HG02678 (cell line): ENCODE data around the gene ZGPAT.

ENCODE experiments used
- ATAC-seq: cut with Tn5 transposase; IDR thresholded peaks from one replicate; pipeline ENCODE4 v1.9.1; 2021; ENCODE audit warnings: mild to moderate bottlenecking, moderate library complexity; ENCODE audit not compliant: unreplicated experiment

ZGPAT gene

DNA sequence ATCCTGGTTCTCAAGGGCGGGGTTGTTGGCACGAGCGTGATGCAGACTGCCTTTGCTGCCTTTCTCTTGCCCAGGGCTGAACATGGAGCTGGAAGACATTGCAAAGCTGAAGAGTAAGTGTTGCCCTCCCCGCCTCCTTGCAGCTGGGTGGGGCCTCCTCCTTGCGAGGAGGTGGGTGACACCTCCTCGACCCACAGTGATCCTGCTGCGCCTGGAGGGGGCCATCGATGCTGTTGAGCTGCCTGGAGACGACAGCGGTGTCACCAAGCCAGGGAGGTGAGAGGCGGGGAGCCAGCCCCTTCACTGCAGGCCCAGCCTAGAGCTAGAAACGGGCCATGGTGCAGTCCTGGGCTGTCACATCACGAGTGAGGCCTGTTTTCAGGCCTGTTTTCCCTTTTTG lies 29.8 kb upstream of the ZGPAT start:
- ATAC-seq: no peak

DNA sequence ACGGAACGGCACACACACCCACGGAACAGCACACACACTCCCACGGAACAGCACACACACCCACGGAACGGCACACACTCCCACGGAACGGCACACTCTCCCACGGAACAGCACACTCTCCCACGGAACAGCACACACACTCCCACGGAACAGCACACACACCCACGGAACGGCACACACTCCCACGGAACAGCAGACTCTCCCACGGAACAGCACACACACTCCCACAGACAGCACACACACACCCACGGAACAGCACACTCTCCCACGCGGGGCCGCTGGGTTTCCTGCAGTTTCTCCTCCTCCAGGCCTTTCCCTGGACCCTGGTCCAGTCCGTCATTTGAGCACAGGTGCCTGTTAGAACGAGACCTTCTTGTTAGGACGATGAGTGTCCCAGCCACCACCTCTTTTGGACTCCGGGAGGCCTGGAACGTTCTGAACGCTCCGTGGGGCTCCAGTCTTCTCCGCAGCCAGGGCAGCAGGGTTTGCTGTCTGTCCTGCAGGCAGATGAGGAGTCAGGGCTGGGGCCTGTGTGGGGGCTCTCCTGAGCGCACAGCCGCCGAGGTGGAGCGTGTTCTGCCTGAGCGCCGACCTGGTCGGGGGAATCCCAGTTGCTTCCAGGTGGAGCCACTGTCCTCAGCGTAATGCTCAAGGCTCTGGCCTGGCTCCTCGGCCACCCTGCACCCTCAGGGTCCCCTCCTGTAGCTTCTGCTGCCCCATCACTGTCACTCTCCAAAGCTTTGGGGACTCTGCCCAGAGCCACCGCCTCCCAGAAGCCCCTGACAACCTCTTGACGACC lies 29.0 kb upstream of the ZGPAT start:
- no peak for ATAC-seq

DNA sequence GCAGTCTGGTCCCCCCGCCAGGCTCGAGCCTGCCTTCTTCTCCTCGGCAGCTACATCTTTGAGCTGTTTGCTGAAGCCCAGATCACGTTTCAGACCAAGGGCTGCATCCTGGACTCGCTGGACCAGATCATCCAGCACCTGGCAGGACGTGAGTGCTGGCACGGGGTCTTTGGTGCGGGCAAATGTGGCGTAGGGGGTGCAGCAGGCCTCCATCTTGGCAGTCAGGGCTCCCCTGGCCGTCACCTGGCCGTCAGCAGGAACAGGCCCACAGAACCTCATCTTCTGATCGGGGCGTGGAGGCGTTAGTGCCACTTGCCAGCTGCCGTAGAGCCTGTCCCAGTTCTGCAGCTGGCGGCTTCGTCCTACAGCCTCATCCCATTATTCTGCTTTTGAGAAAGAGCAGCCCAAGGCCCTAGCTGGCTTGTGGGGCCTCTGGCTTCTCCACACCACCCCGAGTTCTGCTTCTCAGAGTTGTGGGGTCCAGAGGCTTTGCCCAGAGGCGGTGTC lies 28.0 kb upstream of the ZGPAT start:
- no peak for ATAC-seq

DNA sequence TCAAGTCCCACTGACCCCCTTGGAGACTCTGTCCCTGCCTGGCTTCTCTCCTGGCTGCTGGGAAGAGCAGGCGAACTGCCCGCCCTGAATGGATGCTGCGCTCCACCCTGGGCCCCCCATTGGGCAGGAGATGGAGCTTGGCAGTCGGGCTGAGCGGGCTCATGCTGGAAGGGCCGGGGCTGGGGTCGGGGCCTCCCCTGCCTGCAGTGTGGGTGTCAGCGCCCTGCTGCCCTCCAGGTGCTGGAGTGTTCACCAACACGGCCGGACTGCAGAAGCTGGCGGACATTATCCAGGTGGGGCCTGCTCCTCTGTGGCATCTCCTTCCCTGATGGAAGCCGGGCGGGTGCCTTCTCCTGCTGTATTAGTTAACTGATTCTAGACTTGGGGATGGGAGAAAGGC lies 27.4 kb upstream of the ZGPAT start:
- no peak for ATAC-seq

DNA sequence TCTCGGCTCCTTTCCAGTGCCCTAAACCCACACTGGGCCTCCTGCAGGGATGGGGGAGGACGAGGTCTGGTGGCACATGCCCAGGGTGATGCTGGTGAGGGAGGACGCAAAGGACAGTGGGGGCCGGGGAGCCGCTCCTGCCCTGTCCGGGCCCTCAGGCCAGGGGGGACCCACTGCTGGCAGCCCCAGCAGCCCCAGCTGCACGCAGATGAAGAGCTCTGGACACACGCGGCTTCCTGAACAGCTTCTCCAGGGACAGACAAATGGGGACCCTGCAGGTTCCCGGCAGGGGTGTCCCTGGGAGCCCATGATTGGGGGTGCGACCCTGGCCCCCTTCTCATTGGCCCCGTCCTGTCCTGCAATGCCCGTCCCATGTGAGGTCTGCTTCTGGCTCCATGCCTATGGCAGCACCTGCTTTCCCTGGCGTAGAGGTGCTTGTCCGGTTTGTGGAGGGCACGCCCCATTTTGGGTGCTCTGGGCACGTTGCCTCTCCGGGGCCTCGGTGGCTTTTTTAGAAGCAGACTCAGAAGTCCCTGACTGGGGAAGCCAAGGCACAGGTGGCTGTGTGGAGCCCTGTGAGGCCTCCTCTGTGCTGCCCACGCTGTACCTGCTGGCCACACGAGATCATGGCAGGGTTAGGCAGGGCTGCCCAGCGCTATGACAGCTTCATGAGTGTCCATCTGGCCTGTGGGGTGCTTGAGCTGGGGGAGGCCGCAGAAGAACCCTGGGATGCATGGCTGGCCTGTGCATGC lies 26.8 kb upstream of the ZGPAT start:
- ATAC-seq: no peak

DNA sequence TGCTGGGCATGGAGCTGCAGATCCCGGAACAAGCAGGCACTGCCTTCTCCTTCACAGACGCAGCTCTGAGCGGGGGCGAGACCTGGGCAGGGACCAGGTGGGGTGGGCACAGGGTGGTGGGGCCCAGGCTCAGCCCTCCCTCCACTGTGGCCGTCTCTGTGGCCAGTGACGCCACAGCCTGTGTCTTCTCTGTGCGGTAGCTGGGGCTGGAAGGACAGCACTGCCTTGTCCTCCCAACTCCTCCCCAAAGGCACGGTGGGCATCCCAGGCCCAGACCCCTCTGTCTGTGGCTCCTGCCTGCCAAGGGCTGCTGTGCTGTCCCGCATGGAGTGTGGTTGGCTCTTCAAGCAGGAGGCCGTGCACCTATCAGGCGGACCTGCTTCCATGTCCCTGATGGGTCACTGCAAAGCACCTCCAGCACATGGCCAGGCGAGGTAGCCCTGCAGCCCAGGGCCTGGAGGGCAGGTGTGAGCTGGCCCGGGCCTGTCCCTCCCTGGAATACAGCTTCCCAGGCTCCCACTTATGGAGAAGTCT lies 26.2 kb upstream of the ZGPAT start:
- ATAC-seq: no peak

DNA sequence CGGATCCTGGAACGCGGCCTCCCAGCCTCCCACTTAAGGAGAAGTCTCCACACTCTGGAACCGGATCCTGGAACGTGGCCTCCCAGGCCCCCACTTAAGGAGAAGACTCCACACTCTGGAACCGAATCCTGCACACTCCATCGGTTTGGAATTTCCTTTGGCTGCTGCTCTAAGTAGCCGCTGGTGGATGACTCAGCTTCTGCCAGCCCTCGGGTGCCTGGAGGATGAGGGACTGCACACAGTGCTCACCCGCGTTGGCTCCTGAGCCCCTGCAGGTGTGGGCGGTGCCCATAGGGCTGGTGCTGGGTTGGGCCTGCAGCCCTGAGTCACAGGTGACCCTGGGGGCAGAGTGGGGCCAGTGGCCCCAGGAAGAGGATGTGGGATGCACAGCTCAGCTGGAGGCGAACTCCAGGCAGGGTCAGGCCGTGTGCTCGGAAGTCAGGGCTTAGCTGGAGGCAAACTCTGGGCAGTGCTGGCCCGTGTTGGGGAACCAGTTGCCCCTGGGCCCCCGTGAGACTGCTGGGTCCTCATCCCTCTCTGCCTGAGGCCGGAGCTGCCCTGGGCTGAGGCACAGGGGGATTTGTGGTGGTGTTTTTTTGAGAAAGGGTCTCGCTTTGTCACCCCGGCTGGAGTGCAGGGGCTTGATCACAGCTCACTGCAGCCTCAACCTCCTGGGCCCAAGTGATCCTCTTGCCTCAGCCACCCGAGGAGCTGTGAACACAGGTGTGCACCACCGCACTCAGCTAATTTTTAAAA lies 25.3 kb upstream of the ZGPAT start:
- ATAC-seq: no peak

DNA sequence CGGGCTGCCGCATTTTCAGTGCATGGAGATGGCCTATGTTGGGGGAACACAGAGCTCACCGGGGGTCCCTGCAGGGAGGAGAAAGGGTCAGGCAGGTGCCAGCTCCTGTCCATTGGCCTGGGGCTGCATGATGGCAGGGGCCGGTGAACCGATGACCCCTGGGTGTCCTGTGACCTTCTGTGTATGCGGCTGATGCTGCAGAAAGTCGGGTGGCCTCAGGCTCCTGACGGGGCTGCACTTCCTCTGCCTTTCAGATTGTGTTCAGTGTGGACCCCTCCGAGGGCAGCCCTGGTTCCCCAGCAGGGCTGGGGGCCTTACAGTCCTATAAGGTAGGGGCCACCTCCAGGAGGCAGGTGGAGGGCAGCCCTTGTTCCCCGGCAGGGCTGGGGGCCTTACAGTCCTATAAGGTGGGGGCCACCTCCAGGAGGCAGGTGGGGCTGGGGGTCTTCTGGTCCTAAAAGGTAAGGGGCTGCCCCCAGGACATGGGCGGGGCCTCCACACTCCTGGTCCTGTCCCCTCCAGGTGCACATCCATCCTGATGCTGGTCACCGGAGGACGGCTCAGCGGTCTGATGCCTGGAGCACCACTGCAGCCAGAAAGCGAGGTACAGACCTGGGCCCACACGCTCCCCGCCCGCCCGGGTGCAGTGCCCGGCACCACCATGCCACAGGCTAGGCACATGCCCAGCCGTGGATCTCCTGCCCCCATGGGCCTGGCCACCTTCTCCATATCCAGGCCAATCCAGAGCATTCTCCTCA lies 22.4 kb upstream of the ZGPAT start:
- ATAC-seq: no peak

DNA sequence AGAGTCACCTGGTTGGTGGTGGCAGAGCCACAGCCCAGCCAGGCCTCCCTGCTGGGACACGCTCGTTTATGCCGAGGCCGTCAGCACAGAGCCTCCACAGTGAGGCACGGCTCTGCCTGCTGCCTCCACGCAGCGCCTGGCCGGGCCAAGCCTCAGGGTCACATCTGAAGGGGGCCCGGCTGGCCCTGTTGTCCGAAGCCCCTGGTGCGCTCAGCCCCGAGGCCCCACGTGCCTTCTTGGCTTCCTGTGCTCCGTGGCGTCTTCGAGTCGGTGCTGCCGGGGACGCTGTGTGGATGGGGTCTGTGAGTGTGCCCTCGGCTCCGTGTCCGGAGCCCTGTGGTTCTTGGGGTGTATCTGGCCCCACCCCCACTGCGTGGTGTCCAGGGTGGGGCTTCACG lies 21.7 kb upstream of the ZGPAT start:
- no peak for ATAC-seq

DNA sequence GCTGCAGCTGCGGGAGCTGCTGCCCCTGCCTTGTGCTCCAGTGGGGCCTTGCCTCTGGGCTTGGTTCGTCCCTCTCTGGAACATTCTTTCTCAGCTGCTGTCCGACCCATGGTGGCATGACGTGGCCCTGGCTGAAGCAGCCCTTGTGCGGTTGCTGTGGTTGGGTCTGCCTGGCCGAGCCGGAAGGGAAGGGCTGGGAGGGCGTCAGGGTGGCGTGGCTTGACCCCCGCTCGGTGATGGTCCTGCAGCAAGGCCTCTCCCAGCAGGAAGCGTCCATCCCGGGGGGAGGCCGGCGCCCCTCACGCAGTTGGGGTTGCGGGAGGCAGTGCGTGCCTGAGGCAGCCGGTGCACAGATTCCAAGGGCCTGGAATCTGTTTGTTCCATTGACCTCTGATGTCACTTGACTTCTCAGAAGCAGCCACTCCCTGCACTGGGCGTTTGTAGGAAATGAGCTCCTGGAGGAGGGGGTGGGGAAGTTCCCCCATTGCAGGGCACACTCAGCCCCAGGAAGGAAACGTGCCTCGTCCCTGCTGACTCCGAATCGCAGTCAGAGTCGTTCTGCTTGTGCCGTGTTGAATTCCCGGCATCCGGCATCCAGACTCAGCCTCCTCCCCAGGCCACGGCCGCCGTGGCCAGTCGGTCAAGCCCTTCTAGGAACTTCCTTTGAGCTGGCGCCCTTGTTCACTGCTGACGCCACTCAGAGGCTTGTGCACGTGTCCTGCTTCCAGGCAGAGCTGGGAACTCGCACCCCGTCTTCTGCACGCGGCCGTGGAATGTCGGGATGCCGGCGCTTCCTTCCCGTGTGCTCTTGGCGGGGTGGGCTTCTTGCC lies 21.1 kb upstream of the ZGPAT start:
- ATAC-seq: no peak

DNA sequence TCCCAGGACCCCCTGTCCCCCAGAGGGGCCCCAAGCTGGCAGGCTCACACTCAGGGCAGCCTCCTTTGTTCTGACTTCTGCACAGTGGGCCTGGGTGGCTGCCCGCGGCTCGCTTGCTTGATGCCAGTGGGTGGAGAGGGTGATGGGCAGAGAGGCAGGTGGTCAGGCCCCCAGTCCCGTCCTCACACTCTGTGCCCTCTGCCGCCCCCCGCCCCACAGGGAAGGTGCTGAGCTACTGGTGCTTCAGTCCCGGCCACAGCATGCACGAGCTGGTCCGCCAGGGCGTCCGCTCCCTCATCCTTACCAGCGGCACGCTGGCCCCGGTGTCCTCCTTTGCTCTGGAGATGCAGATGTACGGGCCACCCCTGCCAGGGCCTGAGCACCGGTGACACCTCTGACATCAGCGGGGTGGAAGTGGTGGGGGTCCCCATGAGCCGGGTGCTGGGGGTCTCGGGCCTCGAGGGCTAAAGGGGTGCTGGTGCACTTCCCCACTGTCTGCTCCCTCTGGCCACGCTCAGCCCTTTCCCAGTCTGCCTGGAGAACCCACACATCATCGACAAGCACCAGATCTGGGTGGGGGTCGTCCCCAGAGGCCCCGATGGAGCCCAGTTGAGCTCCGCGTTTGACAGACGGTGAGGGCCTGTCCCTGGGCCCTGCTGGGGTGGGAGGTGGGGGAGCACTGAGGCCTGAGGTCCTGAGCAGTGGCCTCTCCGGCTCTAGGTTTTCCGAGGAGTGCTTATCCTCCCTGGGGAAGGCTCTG lies 20.2 kb upstream of the ZGPAT start:
- no peak for ATAC-seq

DNA sequence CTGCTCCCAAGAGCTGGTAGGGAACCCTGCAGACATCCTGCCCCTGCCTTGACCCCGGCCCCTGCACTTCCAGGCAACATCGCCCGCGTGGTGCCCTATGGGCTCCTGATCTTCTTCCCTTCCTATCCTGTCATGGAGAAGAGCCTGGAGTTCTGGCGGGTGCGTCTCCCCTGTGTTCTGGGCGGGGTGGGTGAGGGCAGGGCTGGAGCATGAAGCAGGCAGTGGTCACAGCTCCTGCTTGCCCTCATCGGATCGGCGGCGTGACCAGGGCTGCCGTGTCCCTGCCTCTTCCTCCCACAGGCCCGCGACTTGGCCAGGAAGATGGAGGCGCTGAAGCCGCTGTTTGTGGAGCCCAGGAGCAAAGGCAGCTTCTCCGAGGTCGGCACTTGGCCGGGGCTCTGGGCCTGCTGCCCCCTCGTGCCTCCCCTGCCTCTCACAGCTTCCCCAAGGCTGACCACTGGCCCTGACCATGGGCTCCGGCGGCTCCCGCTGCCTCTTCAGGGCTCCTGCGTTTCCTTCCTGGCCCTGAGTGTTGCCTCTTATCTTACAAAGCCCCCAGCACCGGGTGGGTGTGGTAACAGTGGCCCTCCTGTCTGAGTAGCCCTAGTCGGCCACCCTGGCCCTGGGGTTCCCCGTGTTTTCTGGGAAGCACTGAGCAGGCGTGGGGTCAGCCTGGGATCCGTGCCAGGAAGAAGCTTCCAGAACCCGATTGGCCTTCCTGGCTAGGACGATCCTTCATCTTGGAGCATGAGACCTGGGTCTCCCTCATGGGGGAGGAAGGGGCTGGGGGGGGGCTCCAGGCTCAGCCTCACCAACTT lies 19.4 kb upstream of the ZGPAT start:
- ATAC-seq: no peak

DNA sequence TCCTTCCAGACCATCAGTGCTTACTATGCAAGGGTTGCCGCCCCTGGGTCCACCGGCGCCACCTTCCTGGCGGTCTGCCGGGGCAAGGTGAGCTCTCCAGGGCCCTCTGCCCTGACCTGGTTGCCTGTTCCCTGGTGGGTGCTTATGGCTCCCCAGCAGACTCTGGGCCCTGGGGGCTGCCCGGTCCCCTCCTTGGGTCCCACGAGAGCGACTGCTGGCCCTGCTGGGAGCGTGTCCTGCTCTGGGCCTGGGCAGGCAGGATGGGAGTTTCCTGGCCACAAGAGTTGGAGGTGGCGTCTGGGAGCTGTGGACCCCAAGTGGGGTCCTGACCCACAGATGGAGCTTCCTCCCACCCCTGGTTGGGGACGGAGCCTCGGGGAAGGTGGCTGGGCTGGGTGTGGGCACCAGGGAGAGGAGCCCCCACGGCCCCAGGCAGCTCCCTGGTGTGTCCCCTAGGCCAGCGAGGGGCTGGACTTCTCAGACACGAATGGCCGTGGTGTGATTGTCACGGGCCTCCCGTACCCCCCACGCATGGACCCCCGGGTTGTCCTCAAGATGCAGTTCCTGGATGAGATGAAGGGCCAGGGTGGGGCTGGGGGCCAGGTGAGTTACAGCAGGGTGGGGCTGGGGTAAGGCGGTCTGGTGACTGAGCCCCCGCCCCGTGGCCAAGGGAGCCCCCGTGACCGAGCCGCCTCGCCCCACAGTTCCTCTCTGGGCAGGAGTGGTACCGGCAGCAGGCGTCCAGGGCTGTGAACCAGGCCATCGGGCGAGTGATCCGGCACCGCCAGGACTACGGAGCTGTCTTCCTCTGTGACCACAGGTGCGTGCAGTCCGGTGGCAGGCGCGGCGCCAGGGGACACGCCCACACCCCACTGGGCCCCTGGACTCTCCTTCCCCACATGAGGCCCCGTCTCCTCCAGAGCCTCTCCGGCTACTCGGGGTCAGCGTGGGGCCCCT lies 18.5 kb upstream of the ZGPAT start:
- no peak for ATAC-seq

DNA sequence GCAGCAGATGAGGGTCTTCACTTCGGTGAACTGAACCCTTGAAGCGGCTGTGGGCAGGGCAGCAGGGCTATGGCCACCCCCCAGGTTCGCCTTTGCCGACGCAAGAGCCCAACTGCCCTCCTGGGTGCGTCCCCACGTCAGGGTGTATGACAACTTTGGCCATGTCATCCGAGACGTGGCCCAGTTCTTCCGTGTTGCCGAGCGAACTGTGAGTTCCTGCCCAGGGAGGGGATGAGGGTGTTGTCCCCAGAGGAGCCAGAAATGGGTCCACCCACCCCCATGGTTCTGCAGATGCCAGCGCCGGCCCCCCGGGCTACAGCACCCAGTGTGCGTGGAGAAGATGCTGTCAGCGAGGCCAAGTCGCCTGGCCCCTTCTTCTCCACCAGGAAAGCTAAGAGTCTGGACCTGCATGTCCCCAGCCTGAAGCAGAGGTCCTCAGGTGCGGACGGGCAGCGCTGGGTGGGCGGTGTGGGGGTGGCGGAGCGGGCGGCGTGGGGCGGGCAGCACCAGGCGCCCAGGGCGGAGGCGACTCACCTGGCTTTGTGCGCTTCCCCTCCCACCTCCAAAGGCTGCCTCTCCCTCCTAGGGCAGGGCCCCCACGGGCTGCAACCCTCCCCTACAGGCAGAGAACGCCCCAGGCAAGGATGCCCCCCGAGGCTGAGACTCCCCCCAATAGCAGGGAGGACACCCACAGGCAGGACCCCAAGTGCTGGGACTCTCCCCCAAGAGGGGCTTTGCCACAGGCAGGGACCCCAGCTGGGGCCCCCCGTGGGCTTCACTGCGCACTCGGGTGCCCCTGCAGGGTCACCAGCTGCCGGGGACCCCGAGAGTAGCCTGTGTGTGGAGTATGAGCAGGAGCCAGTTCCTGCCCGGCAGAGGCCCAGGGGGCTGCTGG lies 17.6 kb upstream of the ZGPAT start:
- no peak for ATAC-seq

DNA sequence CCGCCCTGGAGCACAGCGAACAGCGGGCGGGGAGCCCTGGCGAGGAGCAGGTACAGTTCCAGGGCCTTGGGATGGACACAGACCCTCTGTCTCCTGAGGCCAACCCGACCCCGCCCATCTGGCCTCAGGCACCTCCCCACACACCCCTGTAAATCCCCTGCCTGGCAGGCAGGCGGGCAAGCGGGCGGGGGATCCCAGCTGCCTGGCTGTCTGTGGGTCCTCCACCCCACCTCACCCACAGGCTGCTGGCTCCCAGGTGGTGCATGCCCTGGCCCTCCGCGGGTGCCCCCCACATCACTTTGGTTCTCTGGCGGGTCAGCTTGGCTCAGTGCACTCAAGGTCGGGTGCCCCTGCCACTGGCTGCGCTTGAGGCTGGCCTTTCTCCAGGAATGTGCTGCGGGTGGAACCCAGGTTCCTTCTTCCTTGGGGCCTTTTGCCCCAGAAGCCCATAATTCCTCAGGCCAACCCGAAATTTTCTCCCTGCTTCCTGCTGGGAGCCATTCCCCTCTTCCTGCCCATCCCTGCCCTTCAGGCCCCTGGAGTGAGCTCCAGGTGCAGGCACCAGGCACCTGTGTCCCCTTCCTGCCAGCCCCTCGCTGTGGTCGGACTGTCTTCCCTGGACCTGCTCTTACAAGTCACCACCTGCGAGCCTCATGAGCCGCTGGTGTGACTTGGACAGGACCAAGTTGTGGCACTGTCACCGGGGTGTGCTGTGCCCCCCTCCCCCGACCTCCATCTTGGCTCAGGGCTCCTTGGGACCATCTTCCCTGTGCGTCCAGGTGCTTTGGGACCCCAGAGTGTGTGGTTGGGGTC lies 16.7 kb upstream of the ZGPAT start:
- ATAC-seq: no peak
